HK-2 (cell line): ENCODE measurements around the gene BACE2.

ENCODE experiments used
- DNase-seq: peaks from one replicate; pipeline ENCODE4 v3.0.0-alpha.2; 2018; ENCODE audit not compliant: unreplicated experiment

Gene BACE2

DNA sequence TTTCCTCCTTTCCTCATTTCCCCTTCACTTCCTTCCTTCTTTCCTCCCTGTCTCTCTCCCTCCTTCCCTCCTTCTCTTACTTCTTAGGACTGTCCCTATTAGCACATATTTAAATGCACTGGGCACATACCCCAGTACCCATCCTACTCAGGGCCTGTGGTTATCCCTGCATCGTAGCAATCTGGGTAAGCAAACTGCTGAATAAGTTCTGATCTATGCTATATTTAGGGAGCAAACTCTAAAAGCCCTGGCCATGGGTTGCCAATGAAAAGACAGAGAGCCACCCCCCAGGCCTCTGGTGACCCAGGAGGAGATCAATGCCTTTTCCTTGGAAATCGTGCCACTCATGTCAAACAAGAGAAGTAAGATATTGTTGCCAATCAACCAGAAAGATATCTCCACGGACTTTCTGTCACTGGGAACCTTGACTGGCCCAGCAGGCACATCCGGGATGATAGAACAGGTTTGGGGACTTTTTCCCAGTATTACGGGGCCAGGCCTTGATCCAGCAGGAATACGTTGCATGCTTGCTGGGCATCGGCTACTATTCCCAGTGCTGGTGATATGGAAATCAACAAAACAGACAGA lies 154.0 kb downstream of the BACE2 start:
- no peak for DNase-seq

DNA sequence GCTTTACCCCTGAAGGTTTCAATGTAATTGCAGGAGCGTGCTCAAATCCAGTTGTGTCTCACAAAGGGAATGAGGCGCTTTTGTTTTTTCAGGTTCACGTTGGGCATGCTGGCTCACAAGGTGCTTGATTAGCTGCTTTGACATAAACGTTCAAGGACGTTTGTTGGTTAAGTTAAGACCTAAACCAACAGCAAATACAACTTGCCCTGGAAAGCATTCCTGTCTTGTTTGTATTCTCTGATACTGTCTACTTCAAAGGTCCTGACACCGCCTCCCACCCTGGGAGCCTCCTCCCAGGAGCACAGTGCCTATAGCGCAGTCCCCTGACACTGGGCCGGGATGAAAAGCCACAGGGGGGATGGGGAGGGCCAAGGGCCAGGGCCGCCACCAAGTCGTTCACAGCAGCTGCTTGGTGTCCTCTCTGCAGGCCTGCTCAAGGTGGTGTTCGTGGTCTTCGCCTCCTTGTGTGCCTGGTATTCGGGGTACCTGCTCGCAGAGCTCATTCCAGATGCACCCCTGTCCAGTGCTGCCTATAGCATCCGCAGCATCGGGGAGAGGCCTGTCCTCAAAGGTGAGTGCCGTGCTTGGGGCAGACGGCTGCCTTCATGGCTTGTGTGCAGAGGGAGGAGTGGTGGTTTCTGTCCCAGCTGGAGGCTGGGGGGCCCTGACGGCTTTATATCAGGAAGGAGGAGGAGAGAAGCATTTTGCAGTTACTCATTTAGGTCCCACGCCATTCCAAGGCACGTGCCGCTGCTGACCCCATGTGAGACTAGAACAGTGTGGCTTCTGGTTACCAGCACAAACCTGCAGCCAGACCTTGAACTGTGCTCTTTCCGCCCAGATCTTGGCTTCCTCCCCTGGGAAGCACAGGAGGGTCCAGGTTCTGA lies 154.8 kb downstream of the BACE2 start:
- DNase-seq, result no peak

GRCh38 chr21:41325138-41325912 lies 157.4 kb downstream of the BACE2 start:
- no peak for DNase-seq

DNA sequence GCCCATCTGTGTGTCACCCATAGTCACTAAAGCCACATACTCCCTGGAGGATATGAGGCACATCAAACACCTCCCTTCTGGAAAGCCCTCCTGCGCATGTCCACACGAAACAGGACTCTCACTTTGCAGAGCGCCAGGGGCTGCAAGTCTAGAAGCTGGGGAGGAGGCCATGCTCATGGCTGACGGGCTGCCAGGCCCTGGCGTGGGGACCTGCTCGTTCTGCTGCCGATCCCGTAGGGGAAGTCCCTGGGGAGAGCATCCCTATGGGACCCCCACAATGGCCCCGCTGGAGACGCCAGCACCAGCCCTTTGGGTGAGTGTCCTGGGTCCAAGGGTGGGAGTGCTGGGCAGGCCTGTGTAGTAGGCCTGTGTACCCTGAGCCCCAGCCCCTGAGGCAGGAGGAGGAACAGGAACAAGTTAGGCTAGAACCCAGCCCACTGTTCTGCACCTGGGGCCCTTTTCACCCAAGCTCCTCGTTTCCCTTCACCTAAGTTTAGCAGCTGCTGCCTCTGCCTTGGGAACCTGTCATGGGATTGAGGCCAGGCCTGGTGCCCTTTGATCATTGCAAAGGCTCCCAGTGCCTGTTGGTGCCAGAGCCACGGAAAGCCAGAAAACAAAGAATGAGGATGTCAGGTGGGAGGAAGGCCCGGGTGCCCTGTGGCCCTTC lies 158.6 kb downstream of the BACE2 start:
- DNase-seq, result no peak

GRCh38 chr21:41327753-41328152 lies 159.8 kb downstream of the BACE2 start:
- no peak for DNase-seq

DNA sequence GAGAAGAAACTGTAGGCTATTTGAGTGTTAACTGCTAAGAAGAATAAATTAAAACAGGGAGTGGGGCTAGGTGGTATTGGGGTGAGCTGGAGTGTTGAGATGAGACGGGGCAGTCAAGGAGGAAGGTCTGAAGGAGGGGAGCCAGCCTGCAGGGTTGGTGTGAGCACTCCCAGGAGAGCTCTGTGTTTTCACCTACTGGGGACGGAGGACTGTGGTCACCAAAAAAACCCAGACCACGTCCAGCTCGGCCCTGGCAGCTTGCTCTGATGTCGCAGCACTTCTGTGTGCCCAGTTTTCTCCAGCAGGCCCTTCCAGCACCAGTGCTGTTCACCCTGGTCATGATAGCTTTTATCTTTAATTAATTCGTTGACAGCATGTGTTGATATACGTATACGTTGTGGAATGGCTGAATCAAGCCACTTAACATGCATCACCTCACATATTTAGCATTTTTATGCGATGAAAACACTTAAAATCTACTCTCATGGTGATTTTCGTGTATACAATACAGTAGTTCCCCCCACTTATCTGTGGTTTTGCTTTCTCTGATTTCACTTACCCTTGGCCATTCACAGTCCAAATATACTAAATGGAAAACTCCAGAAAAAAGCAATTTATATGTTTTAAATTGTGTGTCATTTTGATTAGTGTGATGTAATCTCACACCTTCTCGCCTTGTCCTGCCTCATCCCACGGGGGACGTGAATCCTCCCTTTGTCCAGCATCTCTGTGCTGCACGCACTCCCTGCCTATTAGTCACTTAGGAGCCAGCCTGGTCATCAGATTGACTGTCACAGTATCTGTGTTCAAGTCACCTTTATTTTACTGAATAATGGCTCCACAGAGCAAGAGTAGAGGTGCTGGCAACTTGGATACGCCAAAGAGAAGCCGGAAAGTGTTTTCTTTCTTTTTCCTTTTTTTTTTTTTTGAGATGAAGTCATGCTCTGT lies 161.0 kb downstream of the BACE2 start:
- no peak for DNase-seq
